Sigmoid colon (tissue), 3 donors: ENCODE measurements around the gene EFCAB8.

ENCODE experiments used
- POLR2A ChIP-seq, 2 donors: fragments of 450-650 bp; IDR thresholded peaks; one replicate each; pipeline ENCODE4 v1.6.1; 2016; ENCODE audit warnings: antibody characterized with exemption in 2 of 2, mild to moderate bottlenecking in 2 of 2, moderate library complexity in 2 of 2
- TF ChIP-seq, protein P1 (sequence below), 4 experiments: fragments of 450-650 bp in 3 of 4; fragments of 200-600 bp in 1 of 4; IDR thresholded peaks; one replicate each; pipeline ENCODE4 v1.5.1; 2016 to 2019; ENCODE audit warnings: antibody characterized with exemption in 4 of 4, mild to moderate bottlenecking in 3 of 4, moderate library complexity in 2 of 4

DNA sequence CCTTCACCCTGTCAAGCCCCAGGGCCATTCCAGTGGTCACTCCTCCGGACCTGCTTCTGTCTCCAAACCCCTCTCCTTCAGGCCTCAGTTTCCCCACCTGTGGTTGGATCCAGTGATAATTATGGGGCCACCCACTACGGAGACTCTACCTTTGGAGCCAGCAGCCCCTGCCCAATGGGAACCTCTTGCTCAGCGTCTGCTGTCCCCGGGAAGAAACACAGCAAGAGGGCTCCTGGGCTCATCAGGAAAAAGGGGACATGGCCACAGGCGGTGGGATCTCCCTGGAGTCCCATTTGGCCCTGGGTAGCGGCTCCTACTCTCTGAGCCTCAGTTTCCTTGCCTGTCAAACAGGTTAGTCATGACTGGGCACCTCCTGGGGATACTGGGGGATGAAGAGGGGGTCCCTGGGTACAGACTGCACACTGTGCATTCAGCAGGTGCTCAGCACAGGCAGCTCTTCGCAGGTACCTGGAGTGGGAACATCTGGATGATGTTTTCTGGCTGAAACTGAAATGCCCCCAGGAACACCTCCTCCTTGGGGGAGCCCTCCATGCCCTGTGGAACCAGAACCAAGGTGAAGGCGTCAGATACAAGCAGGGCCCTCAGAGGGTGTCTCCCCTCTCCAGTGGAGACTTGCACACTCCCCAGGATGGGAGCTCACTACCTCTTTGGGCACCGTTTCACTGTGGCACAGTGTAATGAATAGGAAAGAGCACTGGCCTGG lies 126.1 kb downstream of the EFCAB8 start:
- TF ChIP-seq, protein P1, sequence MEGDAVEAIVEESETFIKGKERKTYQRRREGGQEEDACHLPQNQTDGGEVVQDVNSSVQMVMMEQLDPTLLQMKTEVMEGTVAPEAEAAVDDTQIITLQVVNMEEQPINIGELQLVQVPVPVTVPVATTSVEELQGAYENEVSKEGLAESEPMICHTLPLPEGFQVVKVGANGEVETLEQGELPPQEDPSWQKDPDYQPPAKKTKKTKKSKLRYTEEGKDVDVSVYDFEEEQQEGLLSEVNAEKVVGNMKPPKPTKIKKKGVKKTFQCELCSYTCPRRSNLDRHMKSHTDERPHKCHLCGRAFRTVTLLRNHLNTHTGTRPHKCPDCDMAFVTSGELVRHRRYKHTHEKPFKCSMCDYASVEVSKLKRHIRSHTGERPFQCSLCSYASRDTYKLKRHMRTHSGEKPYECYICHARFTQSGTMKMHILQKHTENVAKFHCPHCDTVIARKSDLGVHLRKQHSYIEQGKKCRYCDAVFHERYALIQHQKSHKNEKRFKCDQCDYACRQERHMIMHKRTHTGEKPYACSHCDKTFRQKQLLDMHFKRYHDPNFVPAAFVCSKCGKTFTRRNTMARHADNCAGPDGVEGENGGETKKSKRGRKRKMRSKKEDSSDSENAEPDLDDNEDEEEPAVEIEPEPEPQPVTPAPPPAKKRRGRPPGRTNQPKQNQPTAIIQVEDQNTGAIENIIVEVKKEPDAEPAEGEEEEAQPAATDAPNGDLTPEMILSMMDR (IDR thresholded peaks at IDR 0.05): no peak
- no peak for TF ChIP-seq POLR2A (IDR thresholded peaks at IDR 0.05)
